H1 (cell line): ENCODE measurements around the gene PTPRD. TPM values are rescaled to one million over a fixed set of nuclear protein-coding genes. Genes with fewer than 3 reads are reported as not detected.
"Not testable (repeated sequence)": the region's sequence is repeated elsewhere in the genome, so short reads cannot be mapped to it uniquely, and the experiment has no call there.

ENCODE experiments used
- CTCF ChIA-PET: fragments of 300-600 bp; sonication (Branson Sonifier 250); formaldehyde crosslinking; loops from one replicate; lab custom pipeline; 2021; ENCODE audit not compliant: partially characterized antibody; lab: Charles Lee
- POLR2A ChIA-PET: fragments of 300-600 bp; sonication (Branson Sonifier 250); formaldehyde crosslinking; loops from one replicate; lab custom pipeline; 2021; ENCODE audit warnings: inconsistent platforms; ENCODE audit not compliant: partially characterized antibody; lab: Charles Lee
- DNase-seq, 2 experiments: peaks; one replicate each; pipeline versions ENCODE4 v3.0.0 to v3.0.0-alpha.2; 2010 to 2022; ENCODE audit warnings: low spot score in 2 of 2, low read depth in 1 of 2, mixed read lengths in 1 of 2
- FAIRE-seq: peaks from 2 replicates; lab custom pipeline; 2011; peaks lifted over from hg19 to GRCh38; lab: Jason Lieb, UNC
- H2AFZ ChIP-seq: 2 replicates; pipeline ENCODE4 v1.8.1; 2012; ENCODE audit warnings: low read length, inconsistent platforms
- H2AK5ac ChIP-seq: 2 replicates; pipeline ENCODE4 v1.6.1; 2013; ENCODE audit warnings: low read depth, low read length
- H2BK120ac ChIP-seq: replicated peaks from 2 replicates; pipeline ENCODE3; 2013; ENCODE audit warnings: low read depth, low read length, inconsistent platforms
- H2BK12ac ChIP-seq: 2 replicates; pipeline ENCODE4 v1.6.1; 2013; ENCODE audit warnings: low read depth, low read length
- H2BK15ac ChIP-seq: 2 replicates; pipeline ENCODE4 v1.6.1; 2013; ENCODE audit warnings: low read length
- H2BK20ac ChIP-seq: 2 replicates; pipeline ENCODE4 v1.6.1; 2013; ENCODE audit warnings: low read length
- H2BK5ac ChIP-seq: 2 replicates; pipeline ENCODE4 v1.6.1; 2013; ENCODE audit warnings: low read depth, low read length
- H3K14ac ChIP-seq: 2 replicates; pipeline ENCODE4 v1.6.1; 2013; ENCODE audit warnings: inconsistent platforms; ENCODE audit not compliant: insufficient read length
- H3K18ac ChIP-seq: 2 replicates; pipeline ENCODE4 v1.6.1; 2013; ENCODE audit warnings: low read length; ENCODE audit errors: extremely low read depth
- H3K23ac ChIP-seq: 2 replicates; pipeline ENCODE4 v1.6.1; 2013; ENCODE audit warnings: inconsistent platforms; ENCODE audit not compliant: insufficient read length
- H3K23me2 ChIP-seq: 2 replicates; pipeline ENCODE4 v1.6.1; 2013; ENCODE audit warnings: low read depth, low read length
- H3K27ac ChIP-seq: 2 replicates; pipeline ENCODE4 v1.6.1; 2011; ENCODE audit warnings: low read depth, low read length, inconsistent platforms
- H3K27me3 ChIP-seq, 4 experiments: replicated peaks in 1 of 4; 1 replicate in 1 of 4; 2 replicates in 3 of 4; pipeline versions ENCODE4 v1.6.1 to v1.8.1; 2011 to 2013; ENCODE audit warnings: low read length in 3 of 4, mild to moderate bottlenecking in 3 of 4, inconsistent platforms in 2 of 4, mixed read lengths in 2 of 4, moderate library complexity in 1 of 4; ENCODE audit not compliant: control insufficient read depth in 3 of 4, insufficient read depth in 3 of 4; ENCODE audit errors: extremely low read depth in 1 of 4
- H3K36me3 ChIP-seq, 4 experiments: 2 replicates each; pipeline versions ENCODE4 v1.6.1 to v1.8.1; 2011 to 2013; ENCODE audit warnings: mild to moderate bottlenecking in 4 of 4, low read length in 3 of 4, moderate library complexity in 2 of 4, control low read depth in 1 of 4, inconsistent platforms in 1 of 4; ENCODE audit not compliant: insufficient read depth in 4 of 4, control insufficient read depth in 2 of 4
- H3K4ac ChIP-seq: replicated peaks from 2 replicates; pipeline ENCODE3; 2013; ENCODE audit warnings: low read length, low read depth, mixed read lengths, inconsistent platforms; ENCODE audit not compliant: insufficient read length
- H3K4me1 ChIP-seq, 4 experiments: replicated peaks in 1 of 4; 1 replicate in 1 of 4; 2 replicates in 3 of 4; pipeline versions ENCODE4 v1.6.1 to v1.8.1; 2011 to 2013; ENCODE audit warnings: low read length in 3 of 4, inconsistent platforms in 2 of 4, mixed read lengths in 1 of 4; ENCODE audit not compliant: insufficient read depth in 4 of 4, control insufficient read depth in 3 of 4
- H3K4me2 ChIP-seq, 2 experiments: 2 replicates each; pipeline versions ENCODE4 v1.6.1 to v1.8.1; 2011 to 2013; ENCODE audit warnings: low read depth in 2 of 2, low read length in 2 of 2, control low read depth in 1 of 2, inconsistent platforms in 1 of 2, mild to moderate bottlenecking in 1 of 2; ENCODE audit not compliant: insufficient read depth in 1 of 2
- H3K4me3 ChIP-seq, 4 experiments: fragments of 200-600, 300-600 bp in 1 of 4; sonication (generic), shearing (Covaris generic), sonication (Bioruptor Twin) in 1 of 4; 2 replicates each; pipeline versions ENCODE4 v1.5.1 to v1.8.1; 2011 to 2016; ENCODE audit warnings: low read length in 4 of 4, low read depth in 3 of 4, control low read depth in 2 of 4, inconsistent platforms in 2 of 4, mild to moderate bottlenecking in 2 of 4, mixed read lengths in 1 of 4, moderate library complexity in 1 of 4; ENCODE audit not compliant: insufficient read depth in 2 of 4; ENCODE audit errors: extremely low read depth in 1 of 4
- H3K56ac ChIP-seq: replicated peaks from 2 replicates; pipeline ENCODE3; 2013; ENCODE audit warnings: low read depth, mild to moderate bottlenecking, mixed read lengths, low read length, inconsistent platforms; ENCODE audit not compliant: insufficient read length
- H3K79me1 ChIP-seq: 2 replicates; pipeline ENCODE4 v1.6.1; 2013; ENCODE audit warnings: low read depth, low read length, control low read depth
- H3K79me2 ChIP-seq, 2 experiments: 2 replicates each; pipeline versions ENCODE4 v1.6.1 to v1.8.1; 2012 to 2013; ENCODE audit warnings: low read length in 2 of 2, mild to moderate bottlenecking in 2 of 2, inconsistent platforms in 1 of 2; ENCODE audit not compliant: insufficient read depth in 2 of 2, control insufficient read depth in 1 of 2
- H3K9ac ChIP-seq, 4 experiments: replicated peaks in 1 of 4; 1 replicate in 1 of 4; 2 replicates in 3 of 4; pipeline versions ENCODE4 v1.6.1 to v1.8.1; 2011 to 2013; ENCODE audit warnings: low read depth in 3 of 4, low read length in 3 of 4, control low read depth in 2 of 4, mild to moderate bottlenecking in 2 of 4, moderate library complexity in 2 of 4, inconsistent platforms in 1 of 4; ENCODE audit errors: extremely low read depth in 1 of 4
- H3K9me3 ChIP-seq, 2 experiments: 2 replicates each; pipeline versions ENCODE4 v1.6.1 to v1.8.1; 2012 to 2013; ENCODE audit warnings: mild to moderate bottlenecking in 2 of 2, moderate library complexity in 2 of 2, control low read depth in 1 of 2, inconsistent platforms in 1 of 2, low read depth in 1 of 2, low read length in 1 of 2, mixed read lengths in 1 of 2; ENCODE audit not compliant: insufficient read depth in 2 of 2
- H4K20me1 ChIP-seq, 2 experiments: replicated peaks in 1 of 2; 2 replicates each; pipeline versions ENCODE3 to v1.8.1; 2011 to 2013; ENCODE audit warnings: inconsistent platforms in 2 of 2, low read length in 2 of 2, mild to moderate bottlenecking in 1 of 2; ENCODE audit not compliant: insufficient read depth in 2 of 2, control insufficient read depth in 1 of 2
- H4K5ac ChIP-seq: 2 replicates; pipeline ENCODE4 v1.6.1; 2013; ENCODE audit warnings: low read length, low read depth, mixed read lengths, inconsistent platforms; ENCODE audit not compliant: insufficient read length
- H4K8ac ChIP-seq: 2 replicates; pipeline ENCODE4 v1.8.0; 2013; ENCODE audit warnings: mild to moderate bottlenecking, moderate library complexity, low read length, inconsistent platforms; ENCODE audit not compliant: insufficient read depth; ENCODE audit errors: extremely low read depth
- H4K91ac ChIP-seq: replicated peaks from 2 replicates; pipeline ENCODE3; 2013; ENCODE audit warnings: low read length, mixed read lengths, inconsistent platforms; ENCODE audit not compliant: insufficient read length
- WGBS, 2 experiments: shearing (Covaris generic) in 1 of 2; methylation state at CpG; one replicate each; pipeline versions ENCODE4 v1.1.6 to v1.1.7; 2013 to 2015; ENCODE audit warnings: low lambda C conversion rate in 2 of 2, mixed read lengths in 2 of 2, inconsistent platforms in 1 of 2, low coverage in 1 of 2, missing lambda C conversion rate in 1 of 2; ENCODE audit not compliant: insufficient replicate concordance in 2 of 2, insufficient coverage in 1 of 2, insufficient read length in 1 of 2; ENCODE audit errors: extremely low coverage in 1 of 2, missing lambda C conversion rate in 1 of 2; 5-methylcytosine and 5-hydroxymethylcytosine counted together
- polyA plus RNA-seq, 7 experiments: library from polyadenylated mRNA; depleted of rRNA in 3 of 7; stranded (reverse) in 5 of 7; unstranded in 2 of 7; fragments of >200 nt in 5 of 7; fragments of 200-250 nt in 2 of 7; gene quantifications; 1 replicate in 5 of 7; 2 replicates in 1 of 7; 4 replicates in 1 of 7; pipeline versions ENCODE4 v1.2.1 to v1.2.3, GENCODE V29; 2011 to 2013; ENCODE audit warnings: missing spikeins in 2 of 7, mixed read lengths in 2 of 7
- total RNA-seq: library from RNA; stranded (reverse); fragmentation: NEBNext Ultra II Directional; extraction: Animal tissue kit (Norgen Biotek cat#: 25700); gene quantifications from 2 replicates; pipeline ENCODE4 v1.2.1, GENCODE V29; 2021

The PTPRD gene
- total and polyA plus RNA-seq, 2 of the 8 experiments (the other 6 are each of a cell fraction or from before 2014, with no cell fraction given) = 17.2 to 77.0 TPM

GRCh38 chr9:9310743-9311142 is 1302.1 kb downstream of the PTPRD start:
- H3K9ac ChIP-seq, H2BK20ac ChIP-seq, H3K27me3 ChIP-seq, H2AFZ ChIP-seq, H3K23me2 ChIP-seq, H2AK5ac ChIP-seq, H4K20me1 ChIP-seq, DNase-seq, H3K27ac ChIP-seq, POLR2A ChIA-PET, CTCF ChIA-PET, H3K36me3 ChIP-seq, H2BK12ac ChIP-seq, H4K5ac ChIP-seq, H3K18ac ChIP-seq, H3K4me1 ChIP-seq, FAIRE-seq, H3K4ac ChIP-seq, H3K14ac ChIP-seq, H3K4me2 ChIP-seq, H3K56ac ChIP-seq, H3K79me1 ChIP-seq, H2BK15ac ChIP-seq, H4K91ac ChIP-seq, H2BK5ac ChIP-seq, H4K8ac ChIP-seq, H2BK120ac ChIP-seq, H3K79me2 ChIP-seq, H3K23ac ChIP-seq, H3K9me3 ChIP-seq, H3K4me3 ChIP-seq: not testable (repeated sequence)
- WGBS, 2 experiments = 99% methylated on average over 7 of the region's 7 CpGs; no CpG with 5 or more reads in 1 of the 2 experiments
